Stimulated activated CD8-positive, alpha-beta memory T cell treated with anti-CD3 and anti-CD28 coated beads, Interleukin-15, amount 100 ng/mL, for 4 hours (primary cell): ENCODE measurements around the gene CDK18.

ENCODE experiments used
- DNase-seq, 2 donors: peaks; one replicate each; pipeline ENCODE4 v3.0.0-alpha.2; 2020; ENCODE audit warnings: low read depth in 2 of 2

CDK18 gene

GRCh38 chr1:205569411-205570172 lies 65.1 kb downstream of the CDK18 start:
- DNase-seq, result no peak

- DNase-seq, result no peak
Measured at GRCh38 chr1:205570173-205570501, 65.7 kb downstream of the CDK18 start.

DNA sequence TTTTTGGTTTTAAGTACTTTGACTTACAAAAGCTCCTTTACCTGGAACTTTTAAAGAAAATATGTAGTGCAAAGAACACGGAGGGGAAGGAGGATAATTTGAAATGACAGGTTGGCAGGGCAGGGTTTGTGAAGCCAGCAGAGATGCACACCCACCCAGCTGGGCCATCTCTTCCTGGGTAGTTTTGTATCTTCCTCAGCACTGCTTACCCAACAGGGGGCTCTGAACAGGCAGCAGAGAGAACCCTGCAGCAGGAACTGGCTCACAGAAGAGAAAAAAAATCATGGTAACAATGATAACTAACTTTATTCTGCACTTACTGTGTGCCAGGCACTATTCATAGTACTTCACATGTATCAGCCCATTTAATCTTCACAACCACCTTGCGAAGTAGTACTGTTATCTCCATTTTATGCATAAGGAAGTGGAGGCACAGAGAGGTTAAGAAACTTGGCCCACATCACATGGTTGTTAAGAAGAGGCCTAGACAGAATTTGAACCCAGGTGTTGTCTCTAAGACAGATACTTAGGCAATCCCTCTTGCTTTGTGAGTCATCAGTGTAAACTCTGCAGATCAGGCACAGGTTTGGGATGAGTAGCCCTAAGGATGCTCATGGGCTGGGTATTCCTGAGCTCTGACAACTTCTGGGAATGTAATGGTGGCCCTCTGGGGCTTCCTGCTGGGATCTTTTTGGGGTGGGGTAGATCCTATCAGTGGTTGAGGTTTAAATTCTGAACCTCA lies 66.5 kb downstream of the CDK18 start:
- DNase-seq, result no peak

GRCh38 chr1:205571747-205572146 lies 67.3 kb downstream of the CDK18 start:
- DNase-seq, result no peak

DNA sequence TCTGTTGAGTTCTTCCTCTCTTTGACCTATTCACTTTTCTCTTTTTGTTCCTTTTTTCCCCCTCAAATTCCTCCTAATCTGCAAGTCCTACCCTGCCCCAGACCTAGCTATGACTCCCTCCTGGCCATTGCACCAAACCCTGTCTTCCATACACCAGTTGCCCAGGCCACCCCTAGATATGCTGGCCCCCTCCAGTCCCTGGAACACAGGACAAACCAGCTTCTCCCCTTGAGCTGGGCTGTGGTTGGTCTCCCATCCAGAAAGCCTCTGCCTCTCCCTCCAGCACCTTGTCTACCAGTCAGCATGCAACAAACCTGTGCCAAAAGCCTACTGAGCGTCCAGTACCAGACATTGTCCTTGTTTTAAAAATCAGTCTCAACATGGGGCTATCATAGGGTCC lies 68.0 kb downstream of the CDK18 start:
- no peak for DNase-seq

DNA sequence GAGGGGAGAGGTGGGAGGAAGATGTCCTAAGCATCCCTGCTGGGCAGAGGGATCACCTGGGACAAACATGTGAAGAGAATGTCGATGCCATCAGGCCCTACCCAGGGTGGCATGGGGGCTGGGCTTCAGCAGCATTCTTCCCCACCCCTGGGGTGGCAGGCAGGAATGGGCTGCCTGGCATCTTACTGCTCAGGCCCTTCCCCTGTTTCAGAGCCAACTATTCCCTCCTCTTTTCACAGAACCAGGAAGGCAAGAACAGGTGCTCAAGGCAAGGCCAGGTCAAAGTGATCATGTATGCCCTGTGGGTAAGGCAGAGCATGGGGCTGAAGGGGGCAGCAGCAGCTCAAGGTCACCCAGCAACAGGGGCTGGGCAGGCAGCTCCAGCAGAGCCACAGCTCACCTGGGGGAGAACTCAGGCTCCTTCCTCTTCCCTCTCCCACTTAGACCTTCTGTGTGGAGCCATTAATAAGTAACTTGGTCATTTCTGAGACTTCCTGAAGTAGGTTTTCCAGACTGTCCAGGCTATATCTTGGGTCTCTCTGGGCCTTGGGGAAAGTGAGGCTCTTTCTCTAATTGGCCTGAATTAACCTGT lies 70.9 kb downstream of the CDK18 start:
- no peak for DNase-seq

DNA sequence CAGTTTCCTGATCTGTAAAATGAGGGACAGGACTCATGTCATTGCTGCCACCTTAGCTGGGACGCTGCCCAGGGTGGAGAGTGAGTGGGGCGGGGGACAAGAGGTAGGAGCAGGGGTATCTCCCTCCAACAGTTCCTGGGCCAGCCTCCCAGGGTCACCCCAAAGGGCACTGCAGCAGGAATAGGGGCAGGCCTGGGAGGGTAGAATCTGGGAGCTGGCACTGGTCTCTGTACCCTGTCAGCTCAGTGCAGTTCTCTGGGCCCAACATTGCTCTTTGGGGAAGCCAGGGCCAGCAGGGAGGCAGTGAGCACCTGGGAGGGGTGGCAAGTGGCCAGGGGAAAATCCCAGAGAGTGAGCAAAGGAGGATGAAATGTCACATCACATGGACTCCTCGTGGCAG lies 71.5 kb downstream of the CDK18 start:
- DNase-seq, result no peak

DNA sequence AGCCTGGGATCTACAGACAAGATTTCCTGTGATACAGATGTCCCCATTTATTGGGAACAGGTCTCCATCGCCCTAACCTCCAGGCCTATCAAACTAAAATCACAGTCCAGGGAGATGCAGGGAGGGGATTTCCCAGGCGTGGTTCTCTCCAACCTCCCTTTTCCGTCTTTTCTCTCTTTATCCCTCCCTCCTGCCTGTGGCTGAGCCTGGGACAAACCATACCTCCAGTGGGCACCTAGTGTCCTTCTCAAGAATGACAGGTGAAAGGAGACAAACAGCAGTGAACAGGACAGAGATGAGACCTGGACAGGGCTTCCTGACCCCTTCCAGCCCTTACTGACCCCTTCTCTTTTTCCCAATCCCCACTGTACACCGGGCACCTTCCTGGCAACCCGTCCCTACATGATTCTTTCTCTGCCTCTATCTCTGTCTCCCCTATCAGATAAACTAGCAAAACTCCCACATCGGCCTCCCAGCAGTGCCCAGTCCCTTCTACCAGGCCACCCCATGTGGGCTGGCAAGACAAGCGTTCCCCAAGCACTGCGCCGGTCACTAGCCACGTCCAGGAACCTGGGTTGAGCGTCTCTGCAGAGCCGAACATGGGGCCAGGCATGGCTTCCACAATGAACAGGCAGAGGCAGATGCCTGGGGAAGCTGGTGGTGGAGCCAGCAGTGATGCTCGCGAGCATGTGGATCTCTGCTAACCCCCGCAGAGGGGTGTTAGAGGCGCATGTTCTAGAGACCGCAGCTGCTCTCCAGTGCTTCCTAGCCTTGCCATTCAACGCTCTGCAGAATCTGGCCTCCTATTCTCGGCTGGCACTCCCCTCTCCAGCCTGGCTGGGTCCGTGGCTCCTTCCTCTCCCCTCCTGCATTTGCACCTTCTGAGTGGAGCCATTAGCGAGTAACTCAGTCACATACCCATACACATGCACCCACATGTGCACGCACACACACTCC lies 72.6 kb downstream of the CDK18 start:
- DNase-seq, result no peak

- no peak for DNase-seq
Measured at GRCh38 chr1:205577874-205578658, 73.6 kb downstream of the CDK18 start.

- DNase-seq, result no peak
Measured at GRCh38 chr1:205578780-205579571, 74.5 kb downstream of the CDK18 start.

GRCh38 chr1:205579711-205580110 lies 75.2 kb downstream of the CDK18 start:
- no peak for DNase-seq

GRCh38 chr1:205580140-205580922 lies 75.9 kb downstream of the CDK18 start:
- no peak for DNase-seq

GRCh38 chr1:205580923-205581180 lies 76.4 kb downstream of the CDK18 start:
- no peak for DNase-seq

- no peak for DNase-seq
Measured at GRCh38 chr1:205581321-205581980, 77.0 kb downstream of the CDK18 start.

- no peak for DNase-seq
Measured at GRCh38 chr1:205582046-205582445, 77.6 kb downstream of the CDK18 start.
